ENCODE measurements around the gene TARBP1.

The TARBP1 gene

DNA sequence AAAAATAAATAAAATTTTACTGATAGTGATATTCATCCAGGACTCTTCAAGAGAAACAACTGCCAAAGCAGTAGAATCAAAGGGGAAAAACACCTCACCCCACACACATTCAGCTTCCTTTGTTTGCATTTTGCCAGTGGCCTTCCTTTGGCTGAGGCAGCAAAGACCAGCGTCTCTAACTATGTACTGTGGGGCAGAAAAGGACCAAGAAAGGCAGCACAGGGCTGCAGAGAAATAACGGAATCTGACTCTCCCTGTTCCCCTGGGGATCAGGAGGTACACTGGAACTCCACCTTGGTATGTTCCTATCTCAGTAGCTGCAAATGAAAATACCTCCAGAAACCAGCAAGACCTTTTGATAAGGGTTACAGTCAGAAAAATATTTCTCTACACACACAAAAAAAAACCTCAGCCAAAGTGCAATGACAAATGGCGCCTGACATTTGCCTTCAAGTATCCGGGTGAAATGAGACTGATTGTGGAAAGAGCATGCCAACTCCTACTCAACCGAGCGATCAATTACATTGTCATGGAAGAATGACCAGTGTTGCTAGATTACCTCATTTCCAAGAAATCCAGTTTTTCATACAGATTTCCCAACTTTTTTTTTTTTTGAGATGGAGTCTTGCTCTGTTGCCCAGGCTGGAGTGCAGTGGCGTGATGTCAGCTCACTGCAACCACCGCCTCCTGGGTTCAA, 50.9 kb downstream of the TARBP1 start:
- no peak overlapping the region for H3K4me3 ChIP-seq (replicated peaks; ENCODE audit: low read depth, low read length)
- DNase-seq (ENCODE audit: low read depth), result no peak
- TF ChIP-seq, protein P1, sequence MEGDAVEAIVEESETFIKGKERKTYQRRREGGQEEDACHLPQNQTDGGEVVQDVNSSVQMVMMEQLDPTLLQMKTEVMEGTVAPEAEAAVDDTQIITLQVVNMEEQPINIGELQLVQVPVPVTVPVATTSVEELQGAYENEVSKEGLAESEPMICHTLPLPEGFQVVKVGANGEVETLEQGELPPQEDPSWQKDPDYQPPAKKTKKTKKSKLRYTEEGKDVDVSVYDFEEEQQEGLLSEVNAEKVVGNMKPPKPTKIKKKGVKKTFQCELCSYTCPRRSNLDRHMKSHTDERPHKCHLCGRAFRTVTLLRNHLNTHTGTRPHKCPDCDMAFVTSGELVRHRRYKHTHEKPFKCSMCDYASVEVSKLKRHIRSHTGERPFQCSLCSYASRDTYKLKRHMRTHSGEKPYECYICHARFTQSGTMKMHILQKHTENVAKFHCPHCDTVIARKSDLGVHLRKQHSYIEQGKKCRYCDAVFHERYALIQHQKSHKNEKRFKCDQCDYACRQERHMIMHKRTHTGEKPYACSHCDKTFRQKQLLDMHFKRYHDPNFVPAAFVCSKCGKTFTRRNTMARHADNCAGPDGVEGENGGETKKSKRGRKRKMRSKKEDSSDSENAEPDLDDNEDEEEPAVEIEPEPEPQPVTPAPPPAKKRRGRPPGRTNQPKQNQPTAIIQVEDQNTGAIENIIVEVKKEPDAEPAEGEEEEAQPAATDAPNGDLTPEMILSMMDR (IDR thresholded peaks at IDR 0.05; ENCODE audit: low read length, missing control alignments), result no peak

DNA sequence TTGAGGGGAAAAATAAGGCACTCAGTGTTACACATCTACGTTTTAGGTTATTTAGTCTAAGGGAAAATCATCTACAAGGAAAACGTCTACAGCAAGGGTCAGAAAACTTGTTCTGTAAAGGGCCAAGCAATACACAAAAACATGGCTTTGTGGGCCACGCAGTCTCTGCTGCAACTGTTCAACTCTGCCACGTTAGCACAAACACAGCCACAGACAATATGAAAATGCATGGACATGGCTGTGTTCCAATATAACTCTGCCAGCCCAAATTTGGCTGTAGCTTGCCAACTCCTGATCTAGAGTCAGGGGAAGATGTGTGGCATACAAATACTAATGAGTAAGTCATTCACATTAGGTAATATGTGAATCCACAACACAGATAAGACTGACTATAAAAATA, 65.0 kb downstream of the TARBP1 start:
- no peak overlapping the region for H3K4me3 ChIP-seq (replicated peaks; ENCODE audit: low read depth, low read length)
- TF ChIP-seq, protein P1 (IDR thresholded peaks at IDR 0.05; ENCODE audit: low read length, missing control alignments), result no peak
- DNase-seq (ENCODE audit: low read depth), result no peak

GRCh38 chr1:234413485-234413884, 65.5 kb downstream of the TARBP1 start:
- no peak overlapping the region for H3K4me3 ChIP-seq (replicated peaks; ENCODE audit: low read depth, low read length)
- DNase-seq (ENCODE audit: low read depth), result no peak
- TF ChIP-seq, protein P1 (IDR thresholded peaks at IDR 0.05; ENCODE audit: low read length, missing control alignments), result no peak

DNA sequence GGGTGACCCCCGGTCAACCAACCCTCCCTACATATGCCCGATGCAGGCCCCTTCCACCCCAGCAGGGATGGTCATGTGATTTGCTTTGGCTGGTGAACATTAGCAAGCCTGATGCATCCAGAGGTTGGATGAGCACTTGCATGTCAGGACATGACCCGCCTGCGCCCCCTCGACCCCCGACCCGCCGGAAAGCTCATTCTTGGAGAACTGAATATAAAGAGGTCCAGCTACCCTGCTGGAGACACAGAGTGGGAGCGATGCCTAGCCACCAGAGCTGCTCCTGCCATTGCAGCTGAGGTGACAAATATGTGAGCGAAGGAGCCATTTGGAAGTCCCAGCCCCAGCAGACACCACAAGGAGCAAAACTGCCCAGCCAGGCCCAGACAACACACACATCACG, 66.1 kb downstream of the TARBP1 start:
- DNase-seq (ENCODE audit: low read depth), result no peak
- TF ChIP-seq, protein P1 (IDR thresholded peaks at IDR 0.05; ENCODE audit: low read length, missing control alignments), result no peak
- no peak overlapping the region for H3K4me3 ChIP-seq (replicated peaks; ENCODE audit: low read depth, low read length)

GRCh38 chr1:234409328-234409727, 69.7 kb downstream of the TARBP1 start:
- DNase-seq (ENCODE audit: low read depth), result no peak
- TF ChIP-seq, protein P1 (IDR thresholded peaks at IDR 0.05; ENCODE audit: low read length, missing control alignments), result no peak
- H3K4me3 ChIP-seq (replicated peaks; ENCODE audit: low read depth, low read length), result no peak overlapping the region

DNA sequence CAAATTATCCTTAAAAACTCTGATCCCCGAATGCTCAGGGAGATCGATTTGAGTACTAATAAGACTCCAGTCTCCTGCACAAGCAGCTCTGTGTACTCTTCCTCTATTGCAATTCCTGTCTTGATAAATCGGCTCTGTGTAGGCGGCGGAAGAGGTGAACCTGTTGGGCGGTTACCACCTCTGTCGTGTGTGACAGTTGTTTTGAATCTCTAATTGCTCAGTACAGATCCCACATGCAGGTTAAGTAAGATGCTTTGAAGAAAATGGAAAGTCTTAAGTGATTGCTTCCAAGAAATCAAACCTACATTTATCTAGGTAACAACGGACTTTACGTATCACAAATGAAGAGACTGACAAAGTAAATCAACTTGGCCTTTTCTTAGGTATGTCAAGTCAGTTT, 70.2 kb downstream of the TARBP1 start:
- no peak overlapping the region for H3K4me3 ChIP-seq (replicated peaks; ENCODE audit: low read depth, low read length)
- TF ChIP-seq, protein P1 (IDR thresholded peaks at IDR 0.05; ENCODE audit: low read length, missing control alignments), result no peak
- DNase-seq (ENCODE audit: low read depth), result no peak

DNA sequence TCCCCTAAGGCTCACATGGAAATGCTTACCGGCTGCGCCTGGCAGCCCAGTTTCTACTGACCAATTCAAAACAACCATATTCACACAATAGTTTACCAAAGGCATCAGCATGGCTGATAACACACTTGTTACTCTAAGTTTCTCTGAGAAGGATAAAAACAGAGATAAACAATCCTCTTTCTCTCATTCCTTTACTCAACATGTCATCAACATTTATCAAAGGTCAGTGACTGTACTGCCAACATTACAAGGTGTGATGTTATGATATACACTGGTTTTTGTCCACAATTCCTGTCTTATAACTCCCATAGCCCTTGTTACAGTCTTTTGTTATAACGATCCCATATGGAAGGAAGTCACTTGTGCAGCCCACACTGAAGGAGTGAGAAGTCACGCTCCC, 72.1 kb downstream of the TARBP1 start:
- DNase-seq (ENCODE audit: low read depth), result no peak
- H3K4me3 ChIP-seq (replicated peaks; ENCODE audit: low read depth, low read length), result no peak overlapping the region
- TF ChIP-seq, protein P1 (IDR thresholded peaks at IDR 0.05; ENCODE audit: low read length, missing control alignments), result no peak

Measured in fibroblast of pulmonary artery (primary cell).